SK-N-SH (cell line): ENCODE data around the gene MAST4. TPM values are rescaled to one million over a fixed set of nuclear protein-coding genes. Genes with fewer than 3 reads are reported as not detected.

Experiments
- CTCF ChIA-PET: fragments of 300-600, 350-600 bp; formaldehyde crosslinking; extraction: SDS; loops from one replicate; lab custom pipeline; 2021; lab: Yijun Ruan, JAX
- POLR2A ChIA-PET: fragments of 350-600 bp; sonication (Branson Sonifier 250); formaldehyde crosslinking; extraction: SDS; loops from one replicate; lab custom pipeline; 2020; ENCODE audit warnings: antibody characterized with exemption, inconsistent platforms; lab: Yijun Ruan, JAX
- DNase-seq: peaks from one replicate; pipeline ENCODE4 v3.0.0; 2012
- H2AFZ ChIP-seq: fragments of 200-600 bp; sonication (generic); 2 replicates; pipeline ENCODE4 v1.8.1; 2016; ENCODE audit warnings: antibody characterized with exemption, mild to moderate bottlenecking, low read depth
- H3F3A ChIP-seq: fragments of 200-600 bp; sonication (generic); replicated peaks from 2 replicates; pipeline ENCODE3; 2016; ENCODE audit warnings: antibody characterized with exemption, mild to moderate bottlenecking; ENCODE audit not compliant: insufficient read depth
- H3K27ac ChIP-seq, 2 experiments: fragments of 200-500 bp in 1 of 2; fragments of 200-600 bp in 1 of 2; sonication (Bioruptor generic) in 1 of 2; sonication (generic), shearing (Covaris generic) in 1 of 2; 2 replicates each; pipeline versions ENCODE4 v1.5.1 to v1.6.1; 2014 to 2016; ENCODE audit warnings: low read depth in 2 of 2, inconsistent platforms in 1 of 2, low read length in 1 of 2, mild to moderate bottlenecking in 1 of 2, mixed read lengths in 1 of 2
- H3K27me3 ChIP-seq: fragments of 200-600 bp; sonication (generic), shearing (Covaris generic); 2 replicates; pipeline ENCODE4 v1.6.1; 2016; ENCODE audit warnings: mixed run types; ENCODE audit not compliant: insufficient read depth
- H3K36me3 ChIP-seq, 2 experiments: fragments of 200-500 bp in 1 of 2; fragments of 200-600 bp in 1 of 2; sonication (Bioruptor generic) in 1 of 2; sonication (generic) in 1 of 2; replicated peaks in 1 of 2; 2 replicates each; pipeline versions ENCODE3 to v1.5.1; 2014 to 2016; ENCODE audit warnings: low read length in 1 of 2, mild to moderate bottlenecking in 1 of 2; ENCODE audit not compliant: insufficient read depth in 2 of 2, control insufficient read depth in 1 of 2
- H3K4me1 ChIP-seq, 2 experiments: fragments of 200-500 bp in 1 of 2; fragments of 200-600 bp in 1 of 2; sonication (Bioruptor generic) in 1 of 2; sonication (generic), shearing (Covaris generic) in 1 of 2; 2 replicates each; pipeline versions ENCODE4 v1.5.1 to v1.6.1; 2014 to 2016; ENCODE audit warnings: low read depth in 1 of 2, low read length in 1 of 2, mixed run types in 1 of 2; ENCODE audit not compliant: insufficient read depth in 2 of 2, control insufficient read depth in 1 of 2
- H3K4me2 ChIP-seq: fragments of 200-600 bp; sonication (generic), shearing (Covaris generic); 2 replicates; pipeline ENCODE4 v1.6.1; 2017; ENCODE audit warnings: mixed run types
- H3K4me3 ChIP-seq, 2 experiments: fragments of 200-500 bp in 1 of 2; fragments of 200-600 bp in 1 of 2; sonication (Bioruptor generic) in 1 of 2; sonication (generic), shearing (Covaris generic) in 1 of 2; 2 replicates each; pipeline versions ENCODE4 v1.5.1 to v1.8.1; 2014 to 2016; ENCODE audit warnings: low read depth in 2 of 2, inconsistent platforms in 1 of 2, low read length in 1 of 2, mild to moderate bottlenecking in 1 of 2, mixed read lengths in 1 of 2, moderate library complexity in 1 of 2
- H3K79me2 ChIP-seq: fragments of 200-600 bp; sonication (generic); 2 replicates; pipeline ENCODE4 v1.8.1; 2017; ENCODE audit warnings: mild to moderate bottlenecking; ENCODE audit not compliant: insufficient read depth
- H3K9ac ChIP-seq: fragments of 200-600 bp; sonication (generic); 2 replicates; pipeline ENCODE4 v1.6.1; 2017; ENCODE audit warnings: mixed run types
- H3K9me2 ChIP-seq: fragments of 200-600 bp; sonication (generic); 2 replicates; pipeline ENCODE4 v1.6.1; 2017; ENCODE audit warnings: mixed run types
- H3K9me3 ChIP-seq: fragments of 200-600 bp; sonication (generic); 2 replicates; pipeline ENCODE4 v1.6.1; 2017; ENCODE audit warnings: mixed run types, mild to moderate bottlenecking, moderate library complexity
- H4K20me1 ChIP-seq: fragments of 200-600 bp; sonication (generic); 2 replicates; pipeline ENCODE4 v1.6.1; 2017; ENCODE audit warnings: mild to moderate bottlenecking, mixed run types; ENCODE audit not compliant: insufficient read depth
- ELF1 ChIP-seq: IDR thresholded peaks from 2 replicates; pipeline ENCODE4 v1.4.0; 2012
- FOXJ3 ChIP-seq: sonication (generic); formaldehyde crosslinking; IDR thresholded peaks from 2 replicates; pipeline ENCODE4 v1.5.1; 2020; ENCODE audit warnings: mild to moderate bottlenecking, missing genetic modification reagents
- FOXM1 ChIP-seq: IDR thresholded peaks from 2 replicates; pipeline ENCODE4 v1.4.0; 2012; ENCODE audit warnings: low read depth, mild to moderate bottlenecking
- GATA2 ChIP-seq: sonication (generic); formaldehyde crosslinking; IDR thresholded peaks from 2 replicates; pipeline ENCODE4 v1.5.0; 2020; ENCODE audit warnings: mild to moderate bottlenecking, missing genetic modification reagents
- MXI1 ChIP-seq: IDR thresholded peaks from 2 replicates; pipeline ENCODE4 v1.6.1; 2012; ENCODE audit warnings: mild to moderate bottlenecking, low read depth, low read length, improper control_type of control experiment
- NFIC ChIP-seq: IDR thresholded peaks from 2 replicates; pipeline ENCODE4 v1.4.0; 2012; ENCODE audit warnings: borderline replicate concordance
- NRF1 ChIP-seq: IDR thresholded peaks from 2 replicates; pipeline ENCODE4 v1.6.1; 2012; ENCODE audit warnings: low read depth, mild to moderate bottlenecking, low read length
- RXRA ChIP-seq: IDR thresholded peaks from 2 replicates; pipeline ENCODE4 v1.4.0; 2012; ENCODE audit warnings: low read depth, mild to moderate bottlenecking, borderline replicate concordance
- SMC3 ChIP-seq: IDR thresholded peaks from 2 replicates; pipeline ENCODE4 v1.6.1; 2012; ENCODE audit warnings: low read depth, low read length, improper control_type of control experiment
- TCF12 ChIP-seq: IDR thresholded peaks from 2 replicates; pipeline ENCODE4 v1.4.0; 2012
- WGBS: methylation state at CpG from one replicate; pipeline ENCODE4 v1.1.6; 2017; ENCODE audit warnings: low lambda C conversion rate; 5-methylcytosine and 5-hydroxymethylcytosine counted together
- polyA plus RNA-seq, 3 experiments: library from polyadenylated mRNA; depleted of rRNA; stranded (reverse); fragments of >200 nt; gene quantifications; 2 replicates each; pipeline ENCODE4 v1.2.3, GENCODE V29; 2012
- TF ChIP-seq, protein P1 (sequence below): IDR thresholded peaks from 2 replicates; pipeline ENCODE4 v1.4.0; 2012; ENCODE audit warnings: low read depth, borderline replicate concordance

The MAST4 gene
- polyA plus RNA-seq, 1 of the 3 experiments (the other 2 are of a cell fraction), result 2.2 TPM

DNA sequence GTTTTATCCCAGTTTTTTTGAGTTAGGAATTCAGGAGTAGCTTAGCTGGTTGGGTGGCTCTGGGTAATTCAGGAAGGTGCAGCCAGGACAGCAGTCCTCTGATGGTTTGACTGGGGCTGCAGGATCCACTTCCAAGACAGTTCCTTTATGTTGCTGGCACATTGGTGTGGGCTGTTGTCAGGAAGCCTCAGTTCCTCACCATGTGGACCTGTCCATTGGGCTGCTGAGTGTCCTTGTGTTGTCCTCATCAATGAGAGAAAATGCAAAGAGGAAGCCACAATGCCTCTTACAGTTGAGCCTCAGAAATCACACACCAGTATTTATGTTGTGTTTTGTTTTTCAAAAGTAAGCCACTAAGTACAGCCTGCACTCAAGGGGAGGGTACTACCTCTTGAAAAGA is 140.9 kb downstream of the MAST4 start:
- Histone ChIP-seq H3K36me3 (no peaks in the 10 kb centered on the region), H3F3A (no peaks in the 10 kb centered on the region), H4K20me1 (no peaks in the 10 kb centered on the region), H3K9ac (no peak overlapping the region), H3K9me3 (no peaks in the 10 kb centered on the region), H3K9me2 (no peaks in the 10 kb centered on the region), H3K27me3 (no peaks in the 10 kb centered on the region), H3K4me1 (no peaks in the 10 kb centered on the region), H3K4me2 (no peak overlapping the region), H3K79me2 (no peaks in the 10 kb centered on the region), H3K27ac (no peak overlapping the region), H2AFZ (no peak overlapping the region), H3K4me3 (no peak overlapping the region)
- no peak for DNase-seq
- ChIA-PET POLR2A (no interaction called here), CTCF (no interaction called here)
- TF ChIP-seq ELF1, result no peak

DNA sequence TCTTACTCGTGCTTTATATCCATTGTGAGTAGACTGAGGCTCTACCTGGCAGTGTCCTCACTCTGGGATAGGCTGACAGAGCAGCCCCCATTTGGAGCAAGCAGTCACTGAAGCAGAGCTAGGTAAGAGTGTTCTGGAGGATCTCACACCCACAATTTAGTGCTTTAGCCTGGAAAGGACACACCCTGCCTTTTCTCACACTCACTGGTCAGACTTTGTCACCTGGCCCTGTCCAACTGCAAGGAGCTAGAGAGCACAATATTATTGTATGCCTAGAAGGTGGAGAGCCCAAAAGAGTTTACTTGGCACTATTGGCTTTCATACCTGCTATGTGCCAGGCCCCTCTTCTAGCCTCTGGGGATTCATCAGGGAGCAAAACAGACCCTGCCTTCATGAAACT is 141.9 kb downstream of the MAST4 start:
- WGBS, result no CpG with 5 or more reads among the region's 1 CpG
- TF ChIP-seq FOXJ3 (CRISPR knock-in tag) (no peak), SMC3 (no peak), RXRA (no peak), NRF1 (no peak), GATA2 (CRISPR knock-in tag) (no peak), TCF12 (no peak), FOXM1 (no peak), MXI1 (no peak)
- TF ChIP-seq, protein P1, sequence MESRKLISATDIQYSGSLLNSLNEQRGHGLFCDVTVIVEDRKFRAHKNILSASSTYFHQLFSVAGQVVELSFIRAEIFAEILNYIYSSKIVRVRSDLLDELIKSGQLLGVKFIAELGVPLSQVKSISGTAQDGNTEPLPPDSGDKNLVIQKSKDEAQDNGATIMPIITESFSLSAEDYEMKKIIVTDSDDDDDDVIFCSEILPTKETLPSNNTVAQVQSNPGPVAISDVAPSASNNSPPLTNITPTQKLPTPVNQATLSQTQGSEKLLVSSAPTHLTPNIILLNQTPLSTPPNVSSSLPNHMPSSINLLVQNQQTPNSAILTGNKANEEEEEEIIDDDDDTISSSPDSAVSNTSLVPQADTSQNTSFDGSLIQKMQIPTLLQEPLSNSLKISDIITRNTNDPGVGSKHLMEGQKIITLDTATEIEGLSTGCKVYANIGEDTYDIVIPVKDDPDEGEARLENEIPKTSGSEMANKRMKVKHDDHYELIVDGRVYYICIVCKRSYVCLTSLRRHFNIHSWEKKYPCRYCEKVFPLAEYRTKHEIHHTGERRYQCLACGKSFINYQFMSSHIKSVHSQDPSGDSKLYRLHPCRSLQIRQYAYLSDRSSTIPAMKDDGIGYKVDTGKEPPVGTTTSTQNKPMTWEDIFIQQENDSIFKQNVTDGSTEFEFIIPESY, result no peak

DNA sequence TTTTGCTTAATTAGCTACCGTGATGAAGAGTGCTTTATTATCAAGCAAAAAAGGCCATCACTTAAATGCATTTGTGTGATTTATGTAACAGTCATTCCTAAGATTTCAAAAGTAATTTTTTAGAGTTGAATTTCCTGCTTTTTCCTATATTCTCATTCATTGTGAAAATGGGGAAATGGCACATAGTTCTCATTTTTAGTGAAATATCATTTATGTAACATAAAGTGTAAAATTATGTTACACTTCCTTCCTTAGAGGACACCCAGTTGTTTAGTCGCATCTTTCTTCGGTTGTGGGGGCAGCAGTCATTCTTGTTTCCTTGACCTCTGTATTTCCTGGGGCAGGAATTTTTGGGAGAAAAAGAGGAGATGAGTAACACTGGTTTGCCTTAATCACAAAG is 142.8 kb downstream of the MAST4 start:
- Histone ChIP-seq H3K4me2 (no peak overlapping the region), H3K4me1 (no peaks in the 10 kb centered on the region), H3K27ac (no peak overlapping the region), H3K27me3 (no peaks in the 10 kb centered on the region), H4K20me1 (no peaks in the 10 kb centered on the region), H3K79me2 (no peaks in the 10 kb centered on the region), H3K9ac (no peak overlapping the region), H3F3A (no peaks in the 10 kb centered on the region), H3K4me3 (no peak overlapping the region), H2AFZ (no peak overlapping the region), H3K36me3 (no peaks in the 10 kb centered on the region), H3K9me3 (no peaks in the 10 kb centered on the region), H3K9me2 (no peaks in the 10 kb centered on the region)
- no peak for TF ChIP-seq NFIC
- no peak for DNase-seq
- WGBS, result 75% methylated on average over 3 of the region's 3 CpGs
- CTCF ChIA-PET, result interaction anchor here (1.9 kb wide), 1 partner anchor 433 kb away, joined by 10 read pairs; no protein-coding TSS in a partner anchor
- POLR2A ChIA-PET, result no interaction called here

More for the DNA sequence above, 141.9 kb downstream of the MAST4 start:
- POLR2A ChIA-PET, result no interaction called here
- Histone ChIP-seq H4K20me1 (no peaks in the 10 kb centered on the region), H3K9ac (no peak overlapping the region), H3K9me2 (no peaks in the 10 kb centered on the region), H3F3A (no peaks in the 10 kb centered on the region), H2AFZ (no peak overlapping the region), H3K4me1 (no peaks in the 10 kb centered on the region), H3K27ac (no peak overlapping the region), H3K36me3 (no peaks in the 10 kb centered on the region), H3K4me2 (no peak overlapping the region), H3K27me3 (no peaks in the 10 kb centered on the region), H3K9me3 (no peaks in the 10 kb centered on the region), H3K79me2 (no peaks in the 10 kb centered on the region), H3K4me3 (no peak overlapping the region)
- CTCF ChIA-PET, result interaction anchor here (1.9 kb wide), 1 partner anchor 432 kb away, joined by 10 read pairs; no protein-coding TSS in a partner anchor
- no peak for DNase-seq
